ENCODE data around the gene SLC6A13.

Gene SLC6A13

DNA sequence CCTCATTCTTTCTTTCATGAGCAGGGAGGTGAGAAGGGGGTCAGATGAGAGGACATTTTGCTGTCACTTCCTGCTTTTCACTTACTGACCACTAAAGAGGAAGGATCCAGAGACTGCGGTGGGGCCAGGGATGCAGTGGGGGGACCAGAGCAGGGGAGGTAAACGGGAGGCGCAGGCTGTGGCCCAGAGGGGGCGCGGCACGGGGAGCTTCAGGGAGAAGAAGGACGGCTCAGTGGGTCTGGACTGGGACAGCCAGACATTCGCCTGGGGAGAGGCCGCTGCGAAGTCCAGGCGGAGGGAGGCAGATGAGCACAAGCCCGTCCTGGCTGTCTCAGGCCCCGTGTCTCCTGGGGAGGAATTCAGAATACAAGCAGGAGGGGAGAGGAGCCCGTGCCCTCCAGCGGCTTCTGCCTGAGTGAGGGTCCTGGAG lies 89.9 kb downstream of the SLC6A13 start:
- no peak for DNase-seq (ENCODE audit: low read depth, low spot score)
- H3K4me3 ChIP-seq (ENCODE audit: low read length): no peak overlapping the region

DNA sequence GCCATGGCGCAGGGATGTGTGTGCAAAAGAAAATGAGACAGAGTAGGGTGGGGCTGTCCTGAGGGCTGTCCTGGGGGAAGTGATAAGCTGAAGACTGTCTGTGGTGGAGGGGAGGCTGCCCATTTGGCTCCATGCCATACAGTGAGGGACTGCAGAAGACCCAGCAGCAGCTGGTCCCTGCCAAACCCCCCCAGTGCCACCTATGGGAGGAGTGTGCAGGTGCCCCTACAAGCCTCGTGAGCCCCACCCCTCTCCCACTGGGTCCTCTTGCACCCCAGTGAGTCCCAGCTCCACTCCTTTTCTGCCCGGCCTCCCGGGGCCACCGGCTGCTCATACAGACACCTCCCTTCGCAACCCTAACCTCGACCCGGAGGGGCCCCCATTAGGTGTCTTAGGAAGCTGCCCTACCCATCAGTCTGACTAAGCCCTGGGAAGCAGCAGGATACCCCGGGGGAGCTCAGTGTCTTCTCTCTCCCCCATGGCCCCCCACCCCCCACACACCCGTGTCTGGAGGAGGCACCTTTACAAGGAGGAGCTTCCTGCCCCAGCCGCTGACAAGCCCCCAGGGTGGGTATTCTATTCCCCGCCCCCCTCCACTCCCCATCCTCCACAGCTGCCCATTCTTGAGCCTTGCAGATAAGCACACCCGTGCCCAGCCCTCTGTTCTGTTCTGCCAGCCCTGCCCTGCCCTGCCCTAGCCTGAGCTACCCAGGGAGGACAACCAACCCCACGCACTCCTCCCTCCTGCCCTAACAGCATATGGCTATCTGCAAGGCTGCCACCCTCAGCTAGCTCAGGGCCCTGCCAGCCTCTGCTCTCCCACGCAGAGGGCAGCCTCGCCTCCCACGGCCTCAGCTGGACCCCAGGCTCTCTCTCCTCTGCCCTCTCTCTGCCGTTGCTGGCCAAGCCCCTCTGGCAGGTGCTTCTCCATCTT lies 90.6 kb downstream of the SLC6A13 start:
- no peak for DNase-seq (ENCODE audit: low read depth, low spot score)
- no peak overlapping the region for H3K4me3 ChIP-seq (ENCODE audit: low read length)

DNA sequence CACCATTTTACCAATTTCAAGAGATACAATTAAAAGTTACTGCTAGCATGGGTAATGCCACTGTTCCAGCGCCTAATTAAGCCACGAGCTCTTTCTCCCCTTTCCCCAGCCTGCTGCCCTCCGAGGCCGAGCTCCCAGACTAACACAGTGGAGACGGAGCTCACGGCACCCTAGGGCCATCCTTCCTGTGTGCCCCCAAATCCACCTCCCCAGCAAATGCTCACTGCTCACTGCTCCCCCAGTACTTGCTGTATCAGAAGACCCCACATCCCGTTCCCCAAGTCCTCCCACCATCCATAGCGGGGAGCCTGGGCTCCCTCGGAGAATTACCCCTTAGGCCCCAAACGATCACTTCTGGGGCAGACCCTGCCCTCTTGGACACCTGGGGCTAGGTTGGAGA lies 91.4 kb downstream of the SLC6A13 start:
- no peak for DNase-seq (ENCODE audit: low read depth, low spot score)
- no peak overlapping the region for H3K4me3 ChIP-seq (ENCODE audit: low read length)

All from Jurkat, Clone E6-1 (cell line).